ENCODE measurements around the gene NEK1. TPM values are rescaled to one million over a fixed set of nuclear protein-coding genes. Genes with fewer than 3 reads are reported as not detected.

NEK1 gene
- total and polyA plus RNA-seq, 12 donors = 4.2 to 23.0 (median 12.3) TPM

- Histone ChIP-seq H3K27ac (peak overlapping the region in 1 of 5 donors; percentile 98), H3K27me3 (no peaks in the 10 kb centered on the region), H3K36me3 (replicated peaks in 1 of 2) (no peaks in the 10 kb centered on the region), H3K4me1 (replicated peaks in 1 of 2) (peaks cover 0 to 26% of the 10 kb centered on the region in 2 donors), H3K9me3 (replicated peaks in 1 of 3) (no peaks in the 10 kb centered on the region), H3K4me3 (peak overlapping the region in 1 of 4 donors; percentile 71)
- intact Hi-C loops (cut with DNase I) = loop anchor here in 1 of 2 donors (10.0 kb wide), 1 partner anchor 434 kb away; no protein-coding TSS in a partner anchor
- DNase-seq = no peak
- 36 to 39% (median 38%) methylated on average over 4 of the region's 4 CpGs for WGBS, 4 donors
- TF ChIP-seq POLR2A (IDR thresholded peaks at IDR 0.05) = no peak
- TF ChIP-seq, protein P1, sequence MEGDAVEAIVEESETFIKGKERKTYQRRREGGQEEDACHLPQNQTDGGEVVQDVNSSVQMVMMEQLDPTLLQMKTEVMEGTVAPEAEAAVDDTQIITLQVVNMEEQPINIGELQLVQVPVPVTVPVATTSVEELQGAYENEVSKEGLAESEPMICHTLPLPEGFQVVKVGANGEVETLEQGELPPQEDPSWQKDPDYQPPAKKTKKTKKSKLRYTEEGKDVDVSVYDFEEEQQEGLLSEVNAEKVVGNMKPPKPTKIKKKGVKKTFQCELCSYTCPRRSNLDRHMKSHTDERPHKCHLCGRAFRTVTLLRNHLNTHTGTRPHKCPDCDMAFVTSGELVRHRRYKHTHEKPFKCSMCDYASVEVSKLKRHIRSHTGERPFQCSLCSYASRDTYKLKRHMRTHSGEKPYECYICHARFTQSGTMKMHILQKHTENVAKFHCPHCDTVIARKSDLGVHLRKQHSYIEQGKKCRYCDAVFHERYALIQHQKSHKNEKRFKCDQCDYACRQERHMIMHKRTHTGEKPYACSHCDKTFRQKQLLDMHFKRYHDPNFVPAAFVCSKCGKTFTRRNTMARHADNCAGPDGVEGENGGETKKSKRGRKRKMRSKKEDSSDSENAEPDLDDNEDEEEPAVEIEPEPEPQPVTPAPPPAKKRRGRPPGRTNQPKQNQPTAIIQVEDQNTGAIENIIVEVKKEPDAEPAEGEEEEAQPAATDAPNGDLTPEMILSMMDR (IDR thresholded peaks at IDR 0.05) = no peak
Observed at GRCh38 chr4:169611157-169611556, 1.2 kb downstream of the NEK1 start.

- WGBS, 4 donors = 88 to 92% (median 89%) methylated on average over 1 of the region's 1 CpG
- H3K9me3 ChIP-seq (replicated peaks in 1 of 3) = no peaks in the 10 kb centered on the region
- H3K4me1 ChIP-seq (replicated peaks in 1 of 2) = peaks cover 10 to 22% of the 10 kb centered on the region in 2 donors
- intact Hi-C loops (cut with DNase I) = no loop called here
- no peak for TF ChIP-seq POLR2A (IDR thresholded peaks at IDR 0.05)
- TF ChIP-seq, protein P1 (IDR thresholded peaks at IDR 0.05) = no peak
- H3K27me3 ChIP-seq = no peaks in the 10 kb centered on the region
- peaks cover 0 to 4% of the 10 kb centered on the region in 2 donors for H3K36me3 ChIP-seq (replicated peaks in 1 of 2)
- H3K4me3 ChIP-seq = no peak overlapping the region
- peak overlapping the region in 3 of 5 donors; percentile 26 to 58 (median 48) for H3K27ac ChIP-seq
- DNase-seq = no peak
Observed at GRCh38 chr4:169604903-169605331, 7.5 kb downstream of the NEK1 start.

- no peak for TF ChIP-seq POLR2A (IDR thresholded peaks at IDR 0.05)
- TF ChIP-seq, protein P1 (IDR thresholded peaks at IDR 0.05) = no peak
- Histone ChIP-seq H3K4me3 (no peak overlapping the region), H3K4me1 (replicated peaks in 1 of 2) (peaks cover 10 to 22% of the 10 kb centered on the region in 2 donors), H3K9me3 (replicated peaks in 1 of 3) (no peaks in the 10 kb centered on the region), H3K36me3 (replicated peaks in 1 of 2) (peaks cover 0 to 4% of the 10 kb centered on the region in 2 donors), H3K27me3 (no peaks in the 10 kb centered on the region), H3K27ac (peak overlapping the region in 3 of 5 donors; percentile 26 to 58 (median 48))
- 0 to 87% (median 45%) methylated on average over 1 of the region's 1 CpG for WGBS, 4 donors
- DNase-seq = peak in 2 of 7 donors; percentile 47 to 53
- intact Hi-C loops (cut with DNase I) = no loop called here
Observed at GRCh38 chr4:169604131-169604900, 8.1 kb downstream of the NEK1 start.

DNA sequence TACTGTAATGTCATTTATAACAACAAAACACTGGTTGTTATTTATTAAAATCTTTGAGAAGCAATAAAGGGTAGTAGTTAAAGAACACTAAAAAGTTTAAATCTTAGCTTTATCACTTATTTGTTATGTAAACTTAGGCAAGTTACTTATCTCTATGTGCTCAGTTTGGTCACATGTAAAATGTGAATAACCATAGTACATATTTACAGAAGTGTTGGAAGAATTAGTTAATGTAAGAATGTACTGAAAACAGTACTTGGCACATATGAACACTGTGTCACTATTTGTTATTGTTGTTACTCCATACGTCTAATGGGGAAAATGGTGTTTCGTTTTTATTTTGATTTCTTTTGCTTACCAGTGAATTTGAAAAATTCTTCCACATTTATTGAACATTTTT lies 9.1 kb downstream of the NEK1 start:
- TF ChIP-seq, protein P1 (IDR thresholded peaks at IDR 0.05) = no peak
- no peak for TF ChIP-seq POLR2A (IDR thresholded peaks at IDR 0.05)
- peaks cover 0 to 4% of the 10 kb centered on the region in 2 donors for H3K36me3 ChIP-seq (replicated peaks in 1 of 2)
- peaks cover 10 to 22% of the 10 kb centered on the region in 2 donors for H3K4me1 ChIP-seq (replicated peaks in 1 of 2)
- intact Hi-C loops (cut with DNase I) = no loop called here
- H3K4me3 ChIP-seq = no peak overlapping the region
- no peaks in the 10 kb centered on the region for H3K9me3 ChIP-seq (replicated peaks in 1 of 3)
- H3K27ac ChIP-seq = no peak overlapping the region
- 93 to 98% (median 95%) methylated on average over 2 of the region's 2 CpGs for WGBS, 4 donors
- no peaks in the 10 kb centered on the region for H3K27me3 ChIP-seq
- no peak for DNase-seq
